PC-3 (cell line): Measurements from ENCODE around the gene ZNF337. TPM values are rescaled to one million over a fixed set of nuclear protein-coding genes. Genes with fewer than 3 reads are reported as not detected.

Source experiments
- ATAC-seq: fragments of 200-7000 bp; cut with Tn5 transposase; 2 replicates; pipeline ENCODE4 v1.9.1; 2020; ENCODE audit warnings: mild to moderate bottlenecking, moderate library complexity
- Bru-seq: library from RNA; stranded (reverse); fragments of 400-500 nt; gene quantifications from one replicate; lab custom pipeline; 2021; lab: Mats Ljungman, UMichigan
- BruChase-seq, 2 experiments: library from RNA; stranded (reverse); fragments of 400-500 nt; gene quantifications; one replicate each; lab custom pipeline; 2021; lab: Mats Ljungman, UMichigan
- BruUV-seq: library from RNA; stranded (reverse); fragments of 400-500 nt; replicated peaks from 2 replicates; lab custom pipeline; 2021; lab: Mats Ljungman, UMichigan
- CTCF ChIA-PET: fragments of 300-600 bp; sonication (Branson Sonifier 250); formaldehyde crosslinking; loops from one replicate; lab custom pipeline; 2022; ENCODE audit warnings: antibody characterized with exemption; lab: Charles Lee
- POLR2A ChIA-PET: fragments of 300-600 bp; sonication (Branson Sonifier 250); formaldehyde crosslinking; loops from one replicate; lab custom pipeline; 2022; ENCODE audit warnings: antibody characterized with exemption; ENCODE audit not compliant: unreplicated experiment; lab: Charles Lee
- DNase-seq: peaks from one replicate; pipeline ENCODE4 v3.0.0-alpha.2; 2015
- H2AFZ ChIP-seq: fragments of 300-600 bp; sonication (generic); 2 replicates; pipeline ENCODE4 v1.6.0; 2016; ENCODE audit warnings: antibody characterized with exemption, low read length
- H3F3A ChIP-seq: fragments of 300-600 bp; sonication (generic); one replicate; pipeline ENCODE4 v1.6.0; 2017; ENCODE audit warnings: antibody characterized with exemption, low read length, control low read depth, mild to moderate bottlenecking; ENCODE audit not compliant: unreplicated experiment
- H3K27ac ChIP-seq: fragments of 300-600 bp; sonication (generic); 2 replicates; pipeline ENCODE4 v1.5.1; 2016; ENCODE audit warnings: mild to moderate bottlenecking, low read length
- H3K27me3 ChIP-seq: fragments of 300-600 bp; sonication (generic); 2 replicates; pipeline ENCODE4 v1.6.1; 2016; ENCODE audit warnings: low read length, mixed read lengths
- H3K36me3 ChIP-seq: fragments of 300-600 bp; sonication (generic); 2 replicates; pipeline ENCODE4 v1.6.1; 2016; ENCODE audit warnings: low read depth, mixed run types, low read length, mixed read lengths
- H3K4me1 ChIP-seq: fragments of 300-600 bp; sonication (generic); 2 replicates; pipeline ENCODE4 v1.5.1; 2016; ENCODE audit warnings: low read length; ENCODE audit not compliant: insufficient read depth
- H3K4me2 ChIP-seq: fragments of 300-600 bp; sonication (generic); 2 replicates; pipeline ENCODE4 v1.6.0; 2016; ENCODE audit warnings: low read length
- H3K4me3 ChIP-seq: fragments of 300-600 bp; sonication (generic); 2 replicates; pipeline ENCODE4 v1.5.1; 2016; ENCODE audit warnings: mild to moderate bottlenecking, low read length, mixed read lengths
- H3K79me2 ChIP-seq: fragments of 300-600 bp; sonication (generic); 2 replicates; pipeline ENCODE4 v1.6.1; 2017; ENCODE audit warnings: low read length, mixed read lengths
- H3K9ac ChIP-seq: fragments of 300-600 bp; sonication (generic); 2 replicates; pipeline ENCODE4 v1.6.0; 2016; ENCODE audit warnings: mild to moderate bottlenecking, low read length
- H3K9me2 ChIP-seq: fragments of 300-600 bp; sonication (generic); replicated peaks from 2 replicates; pipeline ENCODE4 v1.6.1; 2016; ENCODE audit warnings: mixed run types, low read length, mixed read lengths
- H3K9me3 ChIP-seq: fragments of 300-600 bp; sonication (generic); 2 replicates; pipeline ENCODE4 v1.6.1; 2016; ENCODE audit warnings: low read length, mixed read lengths
- H4K20me1 ChIP-seq: fragments of 300-600 bp; sonication (generic); 2 replicates; pipeline ENCODE4 v1.6.1; 2016; ENCODE audit warnings: low read length, mixed read lengths
- EZH2 ChIP-seq: fragments of 300-600 bp; sonication (generic); IDR thresholded peaks from one replicate; pipeline ENCODE4 v1.6.1; 2017; ENCODE audit warnings: antibody characterized with exemption, mild to moderate bottlenecking, low read length; ENCODE audit not compliant: unreplicated experiment
- EZH2phosphoT487 ChIP-seq: fragments of 300-600 bp; sonication (generic); IDR thresholded peaks from 2 replicates; pipeline ENCODE4 v1.6.1; 2018; ENCODE audit warnings: mild to moderate bottlenecking, antibody characterized with exemption, low read length, borderline replicate concordance
- intact Hi-C: fragments of 100-400 bp; cut with micrococcal nuclease; formaldehyde crosslinking; loops from 2 replicates; pipeline ENCODE4 v1.9.0; 2023
- long read RNA-seq: library from polyadenylated mRNA; unstranded; transcript quantifications from one replicate; pipeline ENCODE4 v2.0.0, GENCODE V29; 2021; ENCODE audit not compliant: unreplicated experiment
- total RNA-seq: library from RNA; depleted of rRNA; stranded (reverse); fragments of >200 nt; gene quantifications from 2 replicates; pipeline ENCODE4 v1.2.3, GENCODE V29; 2014; rRNA removed
- TF ChIP-seq, protein P1 (sequence below): fragments of 300-600 bp; sonication (generic); conservative IDR thresholded peaks from 2 replicates; pipeline ENCODE4 v1.5.1; 2017; ENCODE audit warnings: antibody characterized with exemption, low read depth, mild to moderate bottlenecking, low read length

Gene ZNF337
- total RNA-seq, result 12.8 and 13.5 TPM in 2 replicates
- Bru-seq, nascent RNA, result percentile 87 among the genes with signal in this experiment
- percentile 84 among the genes with signal in this experiment for BruChase-seq, experiment 1, labeled RNA remaining after a 6-hour chase
- BruChase-seq, experiment 2, labeled RNA remaining after a 2-hour chase, result percentile 89 among the genes with signal in this experiment
- long read RNA-seq, transcript ZNF337-201 (5 exons, 3,205 nt), result major isoform, 27 of 47 reads
- long read RNA-seq, partial matches to known transcripts, result 0 of 47 reads
- long read RNA-seq, other reads (novel, unspliced or antisense), result 20 of 47 reads

- intact Hi-C loops, result loop anchor here (2.0 kb wide), 1 partner anchor 74 kb away; no protein-coding TSS in a partner anchor
- no peaks in the 10 kb centered on the region for H3K27me3 ChIP-seq
- H3K9me3 ChIP-seq, result peaks cover 14% of the 10 kb centered on the region
- no peaks in the 10 kb centered on the region for H3F3A ChIP-seq
- ChIA-PET CTCF (no interaction called here), POLR2A (no interaction called here)
- no TSS peak for BruUV-seq
- DNase-seq (peak; percentile 98), ATAC-seq (peak; percentile 98)
- TF ChIP-seq EZH2, result no peak
- TF ChIP-seq, protein P1, sequence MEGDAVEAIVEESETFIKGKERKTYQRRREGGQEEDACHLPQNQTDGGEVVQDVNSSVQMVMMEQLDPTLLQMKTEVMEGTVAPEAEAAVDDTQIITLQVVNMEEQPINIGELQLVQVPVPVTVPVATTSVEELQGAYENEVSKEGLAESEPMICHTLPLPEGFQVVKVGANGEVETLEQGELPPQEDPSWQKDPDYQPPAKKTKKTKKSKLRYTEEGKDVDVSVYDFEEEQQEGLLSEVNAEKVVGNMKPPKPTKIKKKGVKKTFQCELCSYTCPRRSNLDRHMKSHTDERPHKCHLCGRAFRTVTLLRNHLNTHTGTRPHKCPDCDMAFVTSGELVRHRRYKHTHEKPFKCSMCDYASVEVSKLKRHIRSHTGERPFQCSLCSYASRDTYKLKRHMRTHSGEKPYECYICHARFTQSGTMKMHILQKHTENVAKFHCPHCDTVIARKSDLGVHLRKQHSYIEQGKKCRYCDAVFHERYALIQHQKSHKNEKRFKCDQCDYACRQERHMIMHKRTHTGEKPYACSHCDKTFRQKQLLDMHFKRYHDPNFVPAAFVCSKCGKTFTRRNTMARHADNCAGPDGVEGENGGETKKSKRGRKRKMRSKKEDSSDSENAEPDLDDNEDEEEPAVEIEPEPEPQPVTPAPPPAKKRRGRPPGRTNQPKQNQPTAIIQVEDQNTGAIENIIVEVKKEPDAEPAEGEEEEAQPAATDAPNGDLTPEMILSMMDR, result peak; percentile 37; the same call in 1 of the 2 replicates
- no peak for TF ChIP-seq EZH2phosphoT487
- peak within 1 kb of the TSS; percentile 83 for H2AFZ ChIP-seq
- H3K27ac ChIP-seq, result peak within 1 kb of the TSS; percentile 10
- H3K4me1 ChIP-seq, result peaks cover 8% of the 10 kb centered on the region; the same call in 1 of the 2 replicates
- H3K36me3 ChIP-seq, result peaks cover 6% of the 10 kb centered on the region; the same call in 1 of the 2 replicates
- H3K79me2 ChIP-seq, result peaks cover 23% of the 10 kb centered on the region
- H3K4me2 ChIP-seq, result peak within 1 kb of the TSS; percentile 79
- H3K9me2 ChIP-seq, result no peaks in the 10 kb centered on the region
- no peaks in the 10 kb centered on the region for H4K20me1 ChIP-seq
- peak within 1 kb of the TSS; percentile 91 for H3K9ac ChIP-seq
- peak within 1 kb of the TSS; percentile 92 for H3K4me3 ChIP-seq
These were observed at the start of gene ZNF337 for GRCh38 chr20:25696371-25697131. ZNF337 (minus strand) TSS chr20:25696853; CDS start chr20:25686417, 10,436 bp downstream.

DNA sequence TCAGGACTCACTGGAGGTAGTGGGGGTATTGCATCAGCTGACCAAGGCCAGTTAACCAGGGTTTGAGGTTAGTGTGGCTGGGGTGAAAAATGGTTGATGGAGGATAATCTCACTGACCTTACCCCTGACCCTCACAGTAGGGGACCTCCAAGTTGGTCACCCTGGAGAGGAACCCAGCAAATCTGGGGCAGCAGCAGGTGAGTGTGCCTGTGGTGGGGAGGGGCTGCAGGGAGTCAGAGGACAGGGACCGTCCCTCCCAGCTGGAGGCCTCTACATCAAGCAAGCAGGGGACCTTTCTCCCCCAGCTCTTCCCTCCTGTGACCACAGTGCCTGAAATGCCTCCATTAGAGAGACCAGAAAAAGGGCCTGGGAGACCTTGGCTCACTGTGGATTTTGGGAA lies 49.1 kb upstream of the ZNF337 start:
- Histone ChIP-seq H4K20me1 (no peaks in the 10 kb centered on the region), H3F3A (no peaks in the 10 kb centered on the region), H3K4me1 (no peaks in the 10 kb centered on the region), H3K27ac (no peak overlapping the region), H3K4me3 (no peak overlapping the region), H3K27me3 (no peaks in the 10 kb centered on the region), H3K9me3 (no peaks in the 10 kb centered on the region), H3K9ac (no peak overlapping the region), H3K4me2 (no peak overlapping the region), H3K9me2 (no peaks in the 10 kb centered on the region), H3K79me2 (no peaks in the 10 kb centered on the region), H2AFZ (no peak overlapping the region), H3K36me3 (no peaks in the 10 kb centered on the region)
- intact Hi-C loops, result no loop called here
- POLR2A ChIA-PET, result no interaction called here
- no TSS peak for BruUV-seq
- DNase-seq (no peak), ATAC-seq (no peak)
- CTCF ChIA-PET, result no interaction called here
- TF ChIP-seq EZH2 (no peak), EZH2phosphoT487 (no peak)
- TF ChIP-seq, protein P1, result no peak
